Suprapubic skin (tissue), 3 donors: ENCODE data around the gene LMBR1L.

Experiments used
- EP300 ChIP-seq: sonication (generic); formaldehyde crosslinking; IDR thresholded peaks from one replicate; pipeline ENCODE4 v1.6.1; 2017; ENCODE audit warnings: antibody characterized with exemption
- POLR2A ChIP-seq, 2 donors: fragments of 450-650 bp; IDR thresholded peaks; one replicate each; pipeline ENCODE4 v1.6.1; 2017; ENCODE audit warnings: antibody characterized with exemption in 2 of 2, mild to moderate bottlenecking in 2 of 2, moderate library complexity in 2 of 2
- TF ChIP-seq, protein P1 (sequence below), 2 donors: fragments of 200-600 bp in 1 of 2; fragments of 450-650 bp in 1 of 2; sonication (generic) in 1 of 2; IDR thresholded peaks; one replicate each; pipeline ENCODE4 v1.5.1; 2016 to 2019; ENCODE audit warnings: antibody characterized with exemption in 2 of 2, mild to moderate bottlenecking in 1 of 2, moderate library complexity in 1 of 2

- TF ChIP-seq, protein P1, sequence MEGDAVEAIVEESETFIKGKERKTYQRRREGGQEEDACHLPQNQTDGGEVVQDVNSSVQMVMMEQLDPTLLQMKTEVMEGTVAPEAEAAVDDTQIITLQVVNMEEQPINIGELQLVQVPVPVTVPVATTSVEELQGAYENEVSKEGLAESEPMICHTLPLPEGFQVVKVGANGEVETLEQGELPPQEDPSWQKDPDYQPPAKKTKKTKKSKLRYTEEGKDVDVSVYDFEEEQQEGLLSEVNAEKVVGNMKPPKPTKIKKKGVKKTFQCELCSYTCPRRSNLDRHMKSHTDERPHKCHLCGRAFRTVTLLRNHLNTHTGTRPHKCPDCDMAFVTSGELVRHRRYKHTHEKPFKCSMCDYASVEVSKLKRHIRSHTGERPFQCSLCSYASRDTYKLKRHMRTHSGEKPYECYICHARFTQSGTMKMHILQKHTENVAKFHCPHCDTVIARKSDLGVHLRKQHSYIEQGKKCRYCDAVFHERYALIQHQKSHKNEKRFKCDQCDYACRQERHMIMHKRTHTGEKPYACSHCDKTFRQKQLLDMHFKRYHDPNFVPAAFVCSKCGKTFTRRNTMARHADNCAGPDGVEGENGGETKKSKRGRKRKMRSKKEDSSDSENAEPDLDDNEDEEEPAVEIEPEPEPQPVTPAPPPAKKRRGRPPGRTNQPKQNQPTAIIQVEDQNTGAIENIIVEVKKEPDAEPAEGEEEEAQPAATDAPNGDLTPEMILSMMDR (IDR thresholded peaks at IDR 0.05) = no peak
- no peak for TF ChIP-seq POLR2A (IDR thresholded peaks at IDR 0.05)
- TF ChIP-seq EP300 = no peak
These were observed 51.1 kb downstream of the LMBR1L start for GRCh38 chr12:49059299-49060171.
